Right cardiac atrium (tissue), 5 donors: ENCODE measurements around the gene CNTN4. TPM values are rescaled to one million over a fixed set of nuclear protein-coding genes. Genes with fewer than 3 reads are reported as not detected.
"Not testable (repeated sequence)": the region's sequence is repeated elsewhere in the genome, so short reads cannot be mapped to it uniquely, and the experiment has no call there.

Source experiments
- ATAC-seq, 2 donors: fragments of 200-7000 bp; cut with Tn5 transposase; one replicate each; pipeline versions ENCODE4 v1.8.0 to v1.9.1; 2020; ENCODE audit warnings: moderate library complexity in 2 of 2, mild to moderate bottlenecking in 1 of 2
- DNase-seq, 3 donors: peaks; one replicate each; pipeline ENCODE4 v3.0.0-alpha.2; 2020
- H3K27ac ChIP-seq: one replicate; pipeline ENCODE4 v1.5.1; 2013; ENCODE audit warnings: mild to moderate bottlenecking, low read length, control low read depth, moderate library complexity
- H3K27me3 ChIP-seq: one replicate; pipeline ENCODE4 v1.6.1; 2013; ENCODE audit not compliant: control insufficient read depth, insufficient read depth
- H3K4me1 ChIP-seq: one replicate; pipeline ENCODE4 v1.6.1; 2013; ENCODE audit warnings: low read length; ENCODE audit not compliant: control insufficient read depth, insufficient read depth
- H3K4me3 ChIP-seq: one replicate; pipeline ENCODE4 v1.5.1; 2013; ENCODE audit warnings: low read length, control low read depth
- H3K9me3 ChIP-seq: one replicate; pipeline ENCODE4 v1.6.1; 2013; ENCODE audit warnings: low read length; ENCODE audit not compliant: control insufficient read depth
- WGBS: extraction: QIAGEN DNeasy Blood & Tissue Kit; methylation state at CpG from one replicate; pipeline ENCODE4 v1.1.7; 2013; 5-methylcytosine and 5-hydroxymethylcytosine counted together
- intact Hi-C, 4 donors: fragments of 100-400 bp; cut with DNase I; formaldehyde crosslinking; loops; one replicate each; pipeline versions ENCODE4 v1.11.0 to v1.14.0; 2022 to 2023
- polyA plus RNA-seq: library from polyadenylated mRNA; stranded (reverse); fragments of 200-250 nt; gene quantifications from one replicate; pipeline ENCODE4 v1.2.3, GENCODE V29; 2013
- total RNA-seq, 4 donors: library from RNA; stranded (reverse); fragmentation: NEBNext Ultra II Directional; extraction: Animal tissue kit (Norgen Biotek cat#: 25700); gene quantifications; one replicate each; pipeline ENCODE4 v1.2.1, GENCODE V29; 2021
- donor health status: healthy with polysubstance abuse.
- donor health status: DM: no; HTN: yes; CAD: no.
- donor health status: DM: no; HTN: no; CAD: no.
- donor health status: DM: no; HTN: yes; CAD: no; lungs with severe emphysema.
- donor health status: DM: yes; HTN: yes; CAD: no.

The CNTN4 gene
- total and polyA plus RNA-seq, 5 donors: 1.7 to 6.8 (median 2.8) TPM

DNA sequence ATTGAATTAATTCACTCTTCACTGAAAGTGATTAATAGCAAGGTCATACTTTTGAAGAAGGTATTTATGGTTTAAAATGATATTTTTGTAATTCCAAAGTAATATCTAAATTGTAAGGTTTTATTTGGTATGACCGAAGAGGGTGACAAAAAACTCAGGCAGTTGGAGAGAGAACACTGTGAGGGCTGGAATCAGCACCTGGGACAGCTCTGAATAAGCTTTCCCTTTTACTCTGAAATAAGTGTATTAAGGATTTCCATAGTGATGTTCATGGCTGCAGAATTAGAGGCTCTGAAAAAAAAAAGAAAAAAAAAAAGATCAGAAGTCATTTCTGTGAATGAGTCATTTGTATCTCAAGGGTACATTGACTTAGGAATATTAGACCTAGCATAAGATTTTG, 712.1 kb downstream of the CNTN4 start:
- no peak overlapping the region for H3K27ac ChIP-seq
- H3K9me3 ChIP-seq: no peaks in the 10 kb centered on the region
- ATAC-seq (no peak), DNase-seq (no peak)
- H3K4me1 ChIP-seq: no peaks in the 10 kb centered on the region
- no peaks in the 10 kb centered on the region for H3K27me3 ChIP-seq
- H3K4me3 ChIP-seq: no peak overlapping the region
- intact Hi-C loops: no loop called here
- 69% methylated on average over 1 of the region's 1 CpG for WGBS

GRCh38 chr3:2819571-2819970, 720.9 kb downstream of the CNTN4 start:
- WGBS: 89% methylated on average over 4 of the region's 4 CpGs
- Histone ChIP-seq H3K9me3 (no peaks in the 10 kb centered on the region), H3K4me1 (no peaks in the 10 kb centered on the region), H3K27me3 (no peaks in the 10 kb centered on the region), H3K27ac (no peak overlapping the region), H3K4me3 (no peak overlapping the region)
- no peak for DNase-seq
- intact Hi-C loops: no loop called here
- ATAC-seq: no peak

DNA sequence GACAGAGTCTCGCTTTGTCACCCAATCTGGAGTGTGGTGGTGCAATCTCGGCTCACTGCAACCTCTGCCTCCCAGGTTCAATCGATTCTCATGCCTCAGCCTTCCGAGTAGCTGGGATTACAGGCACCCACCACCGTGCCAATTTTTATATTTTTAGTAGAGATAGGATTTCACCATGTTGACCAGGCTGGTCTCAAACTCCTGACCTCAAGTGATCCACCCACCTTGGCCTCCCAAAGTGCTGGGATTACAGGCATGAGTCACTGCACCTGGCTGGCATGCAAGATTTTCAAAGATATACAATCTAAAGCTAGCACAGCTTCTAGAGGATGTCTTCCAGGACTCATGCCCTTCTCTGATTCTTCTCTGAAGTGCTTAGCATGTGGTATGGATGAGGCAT, 722.3 kb downstream of the CNTN4 start:
- H3K4me3 ChIP-seq, H3K27me3 ChIP-seq, DNase-seq, H3K27ac ChIP-seq, H3K9me3 ChIP-seq, ATAC-seq, intact Hi-C loops, H3K4me1 ChIP-seq: not testable (repeated sequence)
- WGBS: 88% methylated on average over 5 of the region's 5 CpGs

DNA sequence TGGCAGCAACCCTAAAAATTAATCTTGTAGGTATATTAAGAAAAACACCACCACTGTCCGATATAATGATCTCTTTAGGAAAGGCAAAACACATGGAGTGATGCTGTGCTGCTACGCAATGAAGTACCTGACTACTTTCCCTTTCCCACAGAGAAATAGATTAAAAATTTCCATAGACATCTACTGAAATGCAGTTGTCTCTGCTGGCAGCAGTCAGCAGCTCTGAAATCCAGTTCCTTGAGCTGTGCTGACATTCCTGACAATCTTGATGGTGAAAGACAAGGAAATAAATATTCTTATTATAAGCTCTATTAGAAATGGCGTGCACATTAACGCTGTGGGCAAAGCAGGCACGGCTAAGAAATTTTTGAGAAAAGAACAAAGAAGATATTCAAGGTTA, 723.9 kb downstream of the CNTN4 start:
- DNase-seq (no peak), ATAC-seq (no peak)
- Histone ChIP-seq H3K9me3 (no peaks in the 10 kb centered on the region), H3K4me3 (no peak overlapping the region), H3K27ac (no peak overlapping the region), H3K27me3 (no peaks in the 10 kb centered on the region), H3K4me1 (no peaks in the 10 kb centered on the region)
- WGBS: 91% methylated on average over 5 of the region's 5 CpGs
- intact Hi-C loops: no loop called here

DNA sequence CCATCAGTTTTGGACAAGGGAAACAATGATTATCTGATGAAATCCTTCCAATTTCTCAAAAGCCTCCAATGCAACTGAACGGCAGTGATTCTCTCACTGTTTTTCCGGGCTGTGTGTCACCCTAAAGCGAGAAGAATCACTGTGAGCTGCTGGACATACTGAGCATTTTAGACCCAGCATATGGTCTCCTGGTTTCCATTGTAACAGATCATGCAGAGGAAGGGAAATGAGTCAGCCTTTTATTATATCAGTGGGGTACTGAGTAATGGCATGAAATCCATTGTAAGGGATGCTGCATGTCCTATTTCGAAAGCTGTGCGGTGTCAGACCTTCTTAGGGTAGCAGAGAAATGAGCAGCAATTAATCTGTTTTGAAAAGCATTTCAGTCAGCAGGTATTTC, 724.4 kb downstream of the CNTN4 start:
- Histone ChIP-seq H3K27ac (no peak overlapping the region), H3K9me3 (no peaks in the 10 kb centered on the region), H3K27me3 (no peaks in the 10 kb centered on the region), H3K4me3 (no peak overlapping the region), H3K4me1 (no peaks in the 10 kb centered on the region)
- intact Hi-C loops: no loop called here
- 72% methylated on average over 5 of the region's 5 CpGs for WGBS
- ATAC-seq (no peak), DNase-seq (no peak)

- no peak for ATAC-seq
- no peak for DNase-seq
- Histone ChIP-seq H3K4me1 (no peaks in the 10 kb centered on the region), H3K4me3 (no peak overlapping the region), H3K27ac (no peak overlapping the region), H3K27me3 (no peaks in the 10 kb centered on the region), H3K9me3 (no peaks in the 10 kb centered on the region)
- intact Hi-C loops: no loop called here
- WGBS: 87% methylated on average over 8 of the region's 8 CpGs
Observed at GRCh38 chr3:2823437-2824211, 725.0 kb downstream of the CNTN4 start.

DNA sequence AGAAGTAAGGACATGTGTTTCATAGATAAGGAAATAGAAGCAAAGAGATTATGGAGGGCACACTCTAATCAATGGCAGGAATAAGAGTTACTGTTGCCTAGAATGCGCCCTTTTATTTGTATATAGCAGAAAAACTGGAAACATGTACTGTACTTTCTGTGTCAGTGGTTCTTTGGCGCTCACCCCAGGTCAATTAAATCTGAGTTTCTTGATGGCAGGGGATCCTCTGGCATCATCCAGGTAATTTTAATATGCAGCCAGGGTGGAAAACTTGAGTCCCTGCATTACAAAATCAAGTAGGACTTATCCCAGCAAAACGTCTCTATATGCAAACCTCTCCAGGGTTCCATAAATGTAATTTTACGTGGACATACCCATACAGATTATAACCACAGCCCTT, 727.4 kb downstream of the CNTN4 start:
- ATAC-seq: no peak
- Histone ChIP-seq H3K4me1 (no peaks in the 10 kb centered on the region), H3K27ac (no peak overlapping the region), H3K9me3 (no peaks in the 10 kb centered on the region), H3K4me3 (no peak overlapping the region), H3K27me3 (no peaks in the 10 kb centered on the region)
- 83% methylated on average over 4 of the region's 4 CpGs for WGBS
- intact Hi-C loops: no loop called here
- DNase-seq: no peak

- no peak for DNase-seq
- no peaks in the 10 kb centered on the region for H3K27me3 ChIP-seq
- H3K4me1 ChIP-seq: no peaks in the 10 kb centered on the region
- H3K9me3 ChIP-seq: no peaks in the 10 kb centered on the region
- H3K27ac ChIP-seq: no peak overlapping the region
- WGBS: 75% methylated on average over 3 of the region's 3 CpGs
- intact Hi-C loops: no loop called here
- no peak overlapping the region for H3K4me3 ChIP-seq
- no peak for ATAC-seq
Observed at GRCh38 chr3:2826453-2826852, 727.8 kb downstream of the CNTN4 start.

DNA sequence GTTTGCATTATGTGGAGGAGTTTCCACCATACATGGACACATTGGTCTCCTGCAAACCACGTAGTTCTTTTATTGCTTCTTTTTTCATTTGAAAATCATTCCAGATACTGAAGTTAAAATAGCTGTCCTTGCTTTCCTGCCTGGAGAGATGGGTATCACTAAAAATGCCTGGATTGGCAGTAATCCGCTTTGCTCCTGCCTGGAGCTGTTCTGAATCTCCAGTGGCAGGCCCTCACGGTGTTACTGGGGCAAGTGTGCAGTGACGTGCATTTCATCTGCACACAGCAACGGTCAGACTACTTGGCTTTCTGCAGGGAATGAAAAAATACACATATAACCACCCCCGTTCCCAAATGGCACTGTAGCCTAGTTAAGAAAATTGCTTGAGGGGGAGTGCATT, 738.6 kb downstream of the CNTN4 start:
- ATAC-seq: no peak
- 34% methylated on average over 6 of the region's 6 CpGs for WGBS

DNA sequence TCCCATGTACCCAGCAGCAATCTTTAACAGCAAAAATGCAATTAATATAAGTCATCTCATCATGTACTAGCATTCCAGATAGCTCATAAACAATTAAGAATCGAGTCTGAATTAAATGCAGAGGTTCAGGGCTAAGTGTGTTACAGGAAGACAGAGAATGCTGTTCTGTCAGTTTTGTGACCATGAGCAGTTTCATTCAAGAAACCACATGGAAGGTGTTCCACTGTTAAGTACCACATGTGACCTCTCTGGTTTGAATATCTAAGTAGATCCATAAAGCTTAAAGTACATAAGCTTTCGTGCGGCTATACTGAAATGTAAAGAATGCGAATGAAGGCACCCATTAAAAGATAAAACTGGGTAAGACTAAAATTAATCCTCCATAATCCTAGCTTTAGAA, 739.2 kb downstream of the CNTN4 start:
- no peaks in the 10 kb centered on the region for H3K9me3 ChIP-seq
- DNase-seq (no peak), ATAC-seq (no peak)
- H3K4me1 ChIP-seq: no peaks in the 10 kb centered on the region
- H3K27me3 ChIP-seq: no peaks in the 10 kb centered on the region
- intact Hi-C loops: no loop called here
- whole genome bisulfite sequencing: 84% methylated on average over 4 of the region's 4 CpGs
- H3K27ac ChIP-seq: no peak overlapping the region
- H3K4me3 ChIP-seq: no peak overlapping the region

More for the DNA sequence above, 738.6 kb downstream of the CNTN4 start:
- intact Hi-C loops: no loop called here
- H3K4me3 ChIP-seq: no peak overlapping the region
- H3K27ac ChIP-seq: no peak overlapping the region
- no peaks in the 10 kb centered on the region for H3K9me3 ChIP-seq
- no peaks in the 10 kb centered on the region for H3K27me3 ChIP-seq
- H3K4me1 ChIP-seq: no peaks in the 10 kb centered on the region
- DNase-seq: peak in 1 of 3 donors; percentile 21

DNA sequence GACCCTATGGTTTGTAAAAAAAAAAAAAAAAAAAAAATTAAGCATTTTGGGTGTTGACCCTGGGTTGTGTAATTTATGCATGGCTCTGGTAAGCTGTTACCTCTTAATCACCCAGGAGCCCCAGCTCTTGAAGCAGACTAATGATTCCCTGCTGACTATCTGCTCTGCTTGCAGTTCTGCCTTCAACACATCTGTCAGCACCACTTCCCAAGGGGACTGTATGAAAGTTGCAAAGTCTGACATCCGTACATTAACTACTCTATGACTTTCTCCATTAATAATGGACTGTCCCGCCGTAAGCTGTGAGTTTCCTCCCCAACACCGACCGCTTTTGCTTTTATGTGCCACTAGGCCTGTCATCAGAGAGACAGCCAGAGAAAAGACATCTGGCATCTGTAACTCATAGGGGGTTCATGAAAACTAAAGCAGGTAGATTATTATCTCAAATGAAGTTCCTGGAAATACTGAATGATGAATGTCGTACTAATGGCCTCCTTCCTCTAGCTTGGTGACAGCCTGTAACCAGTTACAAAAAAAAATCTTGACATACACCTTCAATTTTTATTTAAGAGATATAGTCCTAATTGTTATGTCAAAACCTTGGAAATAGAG, 740.0 kb downstream of the CNTN4 start:
- Histone ChIP-seq H3K4me3 (no peak overlapping the region), H3K27me3 (no peaks in the 10 kb centered on the region), H3K27ac (no peak overlapping the region), H3K9me3 (no peaks in the 10 kb centered on the region), H3K4me1 (no peaks in the 10 kb centered on the region)
- intact Hi-C loops: no loop called here
- peak in 1 of 2 donors; percentile 47 for ATAC-seq
- DNase-seq: no peak
- WGBS: 54% methylated on average over 6 of the region's 6 CpGs
